Measurements from ENCODE around the gene GPX3. TPM values are rescaled to one million over a fixed set of nuclear protein-coding genes. Genes with fewer than 3 reads are reported as not detected.

Gene GPX3
- total and polyA plus RNA-seq, 2 experiments from 2014 or later, result 40.9 to 69.9 TPM

GRCh38 chr5:151060742-151061141 is 40.4 kb downstream of the GPX3 start:
- no peaks in the 10 kb centered on the region for H3K36me3 ChIP-seq (replicated peaks; ENCODE audit: insufficient read depth, low read depth)

GRCh38 chr5:151062405-151063141 is 42.2 kb downstream of the GPX3 start:
- H3K79me2 ChIP-seq, result peaks cover 48% of the 10 kb centered on the region
- H3K4me2 ChIP-seq, result no peak overlapping the region
- H3K27ac ChIP-seq, result no peak overlapping the region
- H4K20me1 ChIP-seq (ENCODE audit: insufficient read depth, poor library complexity, severe bottlenecking), result peaks cover 23% of the 10 kb centered on the region
- H2AFZ ChIP-seq, result no peak overlapping the region
- WGBS (ENCODE audit: low lambda C conversion rate, missing lambda C conversion rate), result 92% methylated on average over 5 of the region's 5 CpGs
- no peaks in the 10 kb centered on the region for H3K27me3 ChIP-seq
- H3K4me1 ChIP-seq (ENCODE audit: insufficient read depth), result peaks cover 13% of the 10 kb centered on the region
- no peaks in the 10 kb centered on the region for H3K9me3 ChIP-seq (ENCODE audit: low read depth)
- TF ChIP-seq EZH2 (IDR thresholded peaks at IDR 0.05; ENCODE audit: borderline replicate concordance) (no peak), EZH2phosphoT487 (IDR thresholded peaks at IDR 0.05; ENCODE audit: low read depth, severe bottlenecking, unreplicated experiment) (no peak), CTCF (IDR thresholded peaks at IDR 0.05; ENCODE audit: poor library complexity) (no peak)
- DNase-seq (ENCODE audit: low spot score), result no peak
- H3K36me3 ChIP-seq (replicated peaks; ENCODE audit: insufficient read depth, low read depth), result no peaks in the 10 kb centered on the region
- H3K4me3 ChIP-seq, result no peak overlapping the region
- no peaks in the 10 kb centered on the region for H3K9me2 ChIP-seq (replicated peaks; ENCODE audit: insufficient read depth)

More at GRCh38 chr5:151060742-151061141, 40.4 kb downstream of the GPX3 start:
- peaks cover 30% of the 10 kb centered on the region for H3K79me2 ChIP-seq
- H3K27me3 ChIP-seq, result no peaks in the 10 kb centered on the region
- no peak overlapping the region for H3K27ac ChIP-seq
- no peak overlapping the region for H3K4me3 ChIP-seq
- no peak overlapping the region for H2AFZ ChIP-seq
- H3K4me2 ChIP-seq, result no peak overlapping the region
- 91% methylated on average over 6 of the region's 6 CpGs for WGBS (ENCODE audit: low lambda C conversion rate, missing lambda C conversion rate)
- H3K9me2 ChIP-seq (replicated peaks; ENCODE audit: insufficient read depth), result no peaks in the 10 kb centered on the region
- peaks cover 13% of the 10 kb centered on the region for H3K4me1 ChIP-seq (ENCODE audit: insufficient read depth)
- DNase-seq (ENCODE audit: low spot score), result no peak
- TF ChIP-seq CTCF (IDR thresholded peaks at IDR 0.05; ENCODE audit: poor library complexity) (no peak), EZH2phosphoT487 (IDR thresholded peaks at IDR 0.05; ENCODE audit: low read depth, severe bottlenecking, unreplicated experiment) (no peak), EZH2 (IDR thresholded peaks at IDR 0.05; ENCODE audit: borderline replicate concordance) (no peak)
- peaks cover 11% of the 10 kb centered on the region for H4K20me1 ChIP-seq (ENCODE audit: insufficient read depth, poor library complexity, severe bottlenecking)
- H3K9me3 ChIP-seq (ENCODE audit: low read depth), result no peaks in the 10 kb centered on the region

GRCh38 chr5:151063142-151063989 is 43.0 kb downstream of the GPX3 start:
- Histone ChIP-seq H3K79me2 (peaks cover 56% of the 10 kb centered on the region), H3K4me1 (ENCODE audit: insufficient read depth) (peaks cover 13% of the 10 kb centered on the region), H3K36me3 (replicated peaks; ENCODE audit: insufficient read depth, low read depth) (no peaks in the 10 kb centered on the region), H3K4me2 (no peak overlapping the region), H3K27ac (peak overlapping the region; percentile 51), H3K4me3 (no peak overlapping the region), H3K9me2 (replicated peaks; ENCODE audit: insufficient read depth) (no peaks in the 10 kb centered on the region), H3K27me3 (no peaks in the 10 kb centered on the region), H4K20me1 (ENCODE audit: insufficient read depth, poor library complexity, severe bottlenecking) (peaks cover 27% of the 10 kb centered on the region), H3K9me3 (ENCODE audit: low read depth) (no peaks in the 10 kb centered on the region), H2AFZ (no peak overlapping the region)
- no peak for TF ChIP-seq EZH2phosphoT487 (IDR thresholded peaks at IDR 0.05; ENCODE audit: low read depth, severe bottlenecking, unreplicated experiment)
- TF ChIP-seq EZH2 (IDR thresholded peaks at IDR 0.05; ENCODE audit: borderline replicate concordance), result no peak
- TF ChIP-seq CTCF (IDR thresholded peaks at IDR 0.05; ENCODE audit: poor library complexity), result no peak
- WGBS (ENCODE audit: low lambda C conversion rate, missing lambda C conversion rate), result 89% methylated on average over 17 of the region's 17 CpGs
- no peak for DNase-seq (ENCODE audit: low spot score)

All from hepatocyte (in vitro differentiated cells).